Lung (tissue), 12 donors: ENCODE data around the gene CDC6. TPM values are rescaled to one million over a fixed set of nuclear protein-coding genes. Genes with fewer than 3 reads are reported as not detected.

ENCODE experiments used
- ATAC-seq: fragments of 200-7000 bp; cut with Tn5 transposase; one replicate; pipeline ENCODE4 v1.9.1; 2020; ENCODE audit warnings: moderate number of reproducible peaks; ENCODE audit not compliant: insufficient read depth, low FRiP score
- DNase-seq, 3 donors: peaks; one replicate each; pipeline ENCODE4 v3.0.0-alpha.2; 2013 to 2017
- H3K27ac ChIP-seq, 2 donors: one replicate each; pipeline ENCODE4 v1.5.1; 2013; ENCODE audit warnings: mild to moderate bottlenecking in 2 of 2, moderate library complexity in 2 of 2, control low read depth in 1 of 2, inconsistent platforms in 1 of 2, low read depth in 1 of 2, low read length in 1 of 2
- H3K27me3 ChIP-seq, 3 donors: one replicate each; pipeline ENCODE4 v1.5.1; 2013; ENCODE audit warnings: low read length in 2 of 3; ENCODE audit not compliant: control insufficient read depth in 3 of 3, insufficient read depth in 3 of 3
- H3K36me3 ChIP-seq, 4 donors: one replicate each; pipeline ENCODE4 v1.5.1; 2013; ENCODE audit warnings: low read length in 4 of 4, mild to moderate bottlenecking in 1 of 4, moderate library complexity in 1 of 4; ENCODE audit not compliant: control insufficient read depth in 4 of 4, insufficient read depth in 4 of 4
- H3K4me1 ChIP-seq, 5 donors: one replicate each; pipeline ENCODE4 v1.5.1; 2013; ENCODE audit warnings: low read length in 5 of 5, mild to moderate bottlenecking in 2 of 5, moderate library complexity in 1 of 5; ENCODE audit not compliant: control insufficient read depth in 5 of 5, insufficient read depth in 5 of 5
- H3K4me3 ChIP-seq: one replicate; pipeline ENCODE4 v1.5.1; 2013; ENCODE audit warnings: mild to moderate bottlenecking, control low read depth, moderate library complexity
- H3K9ac ChIP-seq, 2 donors: one replicate each; pipeline ENCODE4 v1.5.1; 2013; ENCODE audit warnings: low read length in 2 of 2, control low read depth in 1 of 2; ENCODE audit not compliant: insufficient read depth in 1 of 2
- H3K9me3 ChIP-seq, 4 donors: one replicate each; pipeline ENCODE4 v1.5.1; 2013; ENCODE audit warnings: low read length in 3 of 4, mild to moderate bottlenecking in 1 of 4, moderate library complexity in 1 of 4; ENCODE audit not compliant: control insufficient read depth in 4 of 4, insufficient read depth in 3 of 4
- WGBS, 2 donors: extraction: QIAGEN DNeasy Blood & Tissue Kit; methylation state at CpG; one replicate each; pipeline ENCODE4 v1.1.7; 2013; 5-methylcytosine and 5-hydroxymethylcytosine counted together
- polyA plus RNA-seq, 2 donors: library from polyadenylated mRNA; stranded (reverse); fragments of 200-250 nt; gene quantifications; one replicate each; pipeline ENCODE4 v1.2.1, GENCODE V29; 2013
- total RNA-seq, 2 donors: library from RNA; depleted of rRNA in 1 of 2; stranded (reverse); fragments of >200 nt in 1 of 2; gene quantifications; one replicate each; pipeline ENCODE4 v1.2.1, GENCODE V29; 2014 to 2021
- TF ChIP-seq, protein P1 (sequence below): IDR thresholded peaks from 2 replicates; pipeline ENCODE4 v1.5.1; 2012; ENCODE audit warnings: mild to moderate bottlenecking; ENCODE audit errors: control extremely low read depth, extremely low read depth
- donor health status: control.
- donor health status: control.
- donor health status: Bipolar disorder and iron deficiency.
- donor health status: healthy.
- donor health status: DM: yes; HTN: yes; CAD: no.

Gene CDC6
- total and polyA plus RNA-seq, 4 donors = 3.3 to 6.0 (median 5.6) TPM

- Histone ChIP-seq H3K4me1 (peaks cover 0 to 9% (median 0%) of the 10 kb centered on the region in 5 donors), H3K9me3 (no peaks in the 10 kb centered on the region), H3K36me3 (peaks cover 0 to 4% (median 1%) of the 10 kb centered on the region in 4 donors), H3K27ac (no peak overlapping the region), H3K9ac (no peak overlapping the region), H3K4me3 (no peak overlapping the region), H3K27me3 (no peaks in the 10 kb centered on the region)
- no peak for DNase-seq
- TF ChIP-seq, protein P1, sequence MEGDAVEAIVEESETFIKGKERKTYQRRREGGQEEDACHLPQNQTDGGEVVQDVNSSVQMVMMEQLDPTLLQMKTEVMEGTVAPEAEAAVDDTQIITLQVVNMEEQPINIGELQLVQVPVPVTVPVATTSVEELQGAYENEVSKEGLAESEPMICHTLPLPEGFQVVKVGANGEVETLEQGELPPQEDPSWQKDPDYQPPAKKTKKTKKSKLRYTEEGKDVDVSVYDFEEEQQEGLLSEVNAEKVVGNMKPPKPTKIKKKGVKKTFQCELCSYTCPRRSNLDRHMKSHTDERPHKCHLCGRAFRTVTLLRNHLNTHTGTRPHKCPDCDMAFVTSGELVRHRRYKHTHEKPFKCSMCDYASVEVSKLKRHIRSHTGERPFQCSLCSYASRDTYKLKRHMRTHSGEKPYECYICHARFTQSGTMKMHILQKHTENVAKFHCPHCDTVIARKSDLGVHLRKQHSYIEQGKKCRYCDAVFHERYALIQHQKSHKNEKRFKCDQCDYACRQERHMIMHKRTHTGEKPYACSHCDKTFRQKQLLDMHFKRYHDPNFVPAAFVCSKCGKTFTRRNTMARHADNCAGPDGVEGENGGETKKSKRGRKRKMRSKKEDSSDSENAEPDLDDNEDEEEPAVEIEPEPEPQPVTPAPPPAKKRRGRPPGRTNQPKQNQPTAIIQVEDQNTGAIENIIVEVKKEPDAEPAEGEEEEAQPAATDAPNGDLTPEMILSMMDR = no peak
- ATAC-seq = peak; percentile 19
These were observed 36.1 kb upstream of the CDC6 start for GRCh38 chr17:40251576-40251975.

GRCh38 chr17:40253565-40253964, 34.1 kb upstream of the CDC6 start:
- DNase-seq (no peak), ATAC-seq (no peak)
- no peaks in the 10 kb centered on the region for H3K27me3 ChIP-seq
- WGBS, 2 donors = 89 to 96% methylated on average over 3 of the region's 3 CpGs
- no peaks in the 10 kb centered on the region for H3K9me3 ChIP-seq
- H3K4me3 ChIP-seq = no peak overlapping the region
- H3K4me1 ChIP-seq = peaks cover 0 to 9% (median 0%) of the 10 kb centered on the region in 5 donors
- no peak overlapping the region for H3K9ac ChIP-seq
- peaks cover 3 to 11% (median 8%) of the 10 kb centered on the region in 4 donors for H3K36me3 ChIP-seq
- TF ChIP-seq, protein P1 = no peak
- H3K27ac ChIP-seq = no peak overlapping the region

DNA sequence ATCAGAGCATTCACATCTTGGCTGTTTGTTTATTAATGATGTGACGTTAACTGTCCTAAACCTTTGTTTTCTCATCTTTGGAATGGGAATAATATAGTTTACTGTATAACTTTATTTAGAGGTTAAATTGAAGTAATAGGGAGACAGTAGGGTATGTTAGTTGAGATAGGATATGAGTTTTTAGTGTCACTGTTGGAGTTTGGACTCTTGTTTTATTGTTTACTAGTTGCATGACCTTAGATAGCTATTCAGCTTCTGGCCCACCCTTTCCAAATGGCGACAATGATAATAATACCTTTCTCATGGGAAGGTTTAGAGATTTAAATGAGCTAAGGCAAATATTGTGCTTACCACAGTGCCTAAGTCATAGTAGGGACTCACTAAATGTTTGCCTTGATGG, 28.2 kb upstream of the CDC6 start:
- peaks cover 0 to 1% (median 0%) of the 10 kb centered on the region in 5 donors for H3K4me1 ChIP-seq
- H3K9me3 ChIP-seq = no peaks in the 10 kb centered on the region
- ATAC-seq = no peak
- TF ChIP-seq, protein P1 = no peak
- no peak for DNase-seq
- no peak overlapping the region for H3K9ac ChIP-seq
- no peaks in the 10 kb centered on the region for H3K27me3 ChIP-seq
- H3K27ac ChIP-seq = no peak overlapping the region
- no peak overlapping the region for H3K4me3 ChIP-seq
- WGBS, 2 donors = 95 to 96% methylated on average over 2 of the region's 2 CpGs
- H3K36me3 ChIP-seq = peaks cover 23 to 28% (median 24%) of the 10 kb centered on the region in 4 donors

DNA sequence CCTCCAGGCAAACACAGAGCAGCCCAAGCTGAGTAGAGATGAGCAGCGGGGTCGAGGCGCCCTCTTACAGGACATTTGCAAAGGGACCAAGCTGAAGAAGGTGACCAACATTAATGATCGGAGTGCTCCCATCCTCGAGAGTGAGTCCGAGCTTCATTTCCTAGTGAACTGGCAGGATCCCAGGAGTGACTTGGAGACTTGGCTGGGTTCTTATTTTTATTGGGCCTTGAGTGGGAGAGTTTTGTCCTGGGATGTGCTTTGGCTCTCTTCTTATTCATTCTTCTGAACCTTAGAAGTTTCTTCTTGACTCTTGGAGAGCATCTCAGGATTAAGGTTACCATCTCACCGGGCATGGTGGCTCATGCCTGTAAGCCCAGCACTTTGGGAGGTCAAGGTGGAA, 27.2 kb upstream of the CDC6 start:
- 90 to 96% methylated on average over 7 of the region's 7 CpGs for WGBS, 2 donors
- H3K9me3 ChIP-seq = no peaks in the 10 kb centered on the region
- peaks cover 32 to 35% (median 33%) of the 10 kb centered on the region in 4 donors for H3K36me3 ChIP-seq
- no peaks in the 10 kb centered on the region for H3K27me3 ChIP-seq
- DNase-seq (no peak), ATAC-seq (no peak)
- H3K4me1 ChIP-seq = no peaks in the 10 kb centered on the region
- H3K9ac ChIP-seq = no peak overlapping the region
- TF ChIP-seq, protein P1 = no peak
- no peak overlapping the region for H3K27ac ChIP-seq
- no peak overlapping the region for H3K4me3 ChIP-seq
